Measurements from ENCODE around the gene TPO.
"Not testable (repeated sequence)": the region's sequence is repeated elsewhere in the genome, so short reads cannot be mapped to it uniquely, and the experiment has no call there.

Gene TPO

DNA sequence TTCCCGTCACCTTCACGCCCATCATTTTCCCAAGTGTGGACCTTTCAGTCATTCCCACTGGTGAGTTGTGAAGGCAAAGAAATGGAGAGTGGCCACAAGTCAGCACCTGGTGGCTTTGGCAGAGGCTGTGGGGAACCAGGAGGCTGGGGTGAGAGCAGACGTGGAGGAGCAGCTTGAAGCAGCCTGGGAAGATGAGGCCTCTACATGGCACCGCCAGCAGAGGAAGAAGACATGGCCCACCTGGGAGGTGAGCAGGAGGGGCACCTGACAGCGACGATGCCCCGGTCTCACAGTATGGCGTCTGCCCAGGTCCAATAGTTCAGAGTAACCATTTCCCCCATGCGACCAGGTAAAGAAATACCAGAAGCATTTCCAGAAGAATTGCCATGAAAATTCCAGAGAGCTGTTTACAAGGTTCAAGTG, 69.0 kb downstream of the TPO start:
- DNase-seq (ENCODE audit: extremely low read depth in 1 of 2, low read depth in 1 of 2): no peak

GRCh38 chr2:1482981-1483380, 69.7 kb downstream of the TPO start:
- no peak for DNase-seq (ENCODE audit: extremely low read depth in 1 of 2, low read depth in 1 of 2)

GRCh38 chr2:1483551-1483950, 70.3 kb downstream of the TPO start:
- no peak for DNase-seq (ENCODE audit: extremely low read depth in 1 of 2, low read depth in 1 of 2)

DNA sequence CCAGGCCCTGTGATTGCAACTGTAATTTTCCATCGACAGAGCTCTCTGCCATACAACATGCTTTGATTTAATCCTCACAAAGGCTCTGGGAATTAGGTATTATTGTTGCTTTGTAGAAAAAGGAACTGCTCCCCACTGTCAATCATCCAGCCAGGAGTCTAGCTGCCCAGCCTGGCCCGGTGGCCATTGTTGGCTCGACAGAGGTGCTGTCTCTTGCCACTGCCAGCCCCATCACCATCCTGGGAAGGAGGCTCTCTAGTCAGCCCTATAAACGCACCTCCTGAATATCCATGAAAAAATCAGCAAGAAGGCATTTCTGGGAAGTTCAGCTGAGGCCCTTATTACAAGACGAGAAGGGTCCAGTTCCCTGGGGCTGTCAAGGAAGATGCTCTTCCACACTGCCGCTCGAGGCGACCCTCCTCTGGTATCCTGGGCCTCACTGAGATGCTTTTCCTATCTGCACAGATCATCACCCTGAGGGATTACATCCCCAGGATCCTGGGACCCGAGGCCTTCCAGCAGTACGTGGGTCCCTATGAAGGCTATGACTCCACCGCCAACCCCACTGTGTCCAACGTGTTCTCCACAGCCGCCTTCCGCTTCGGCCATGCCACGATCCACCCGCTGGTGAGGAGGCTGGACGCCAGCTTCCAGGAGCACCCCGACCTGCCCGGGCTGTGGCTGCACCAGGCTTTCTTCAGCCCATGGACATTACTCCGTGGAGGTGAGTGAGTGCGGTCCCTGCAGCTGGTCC, 71.0 kb downstream of the TPO start:
- no peak for DNase-seq (ENCODE audit: extremely low read depth in 1 of 2, low read depth in 1 of 2)

GRCh38 chr2:1486670-1487069, 73.4 kb downstream of the TPO start:
- DNase-seq (ENCODE audit: extremely low read depth in 1 of 2, low read depth in 1 of 2): no peak

DNA sequence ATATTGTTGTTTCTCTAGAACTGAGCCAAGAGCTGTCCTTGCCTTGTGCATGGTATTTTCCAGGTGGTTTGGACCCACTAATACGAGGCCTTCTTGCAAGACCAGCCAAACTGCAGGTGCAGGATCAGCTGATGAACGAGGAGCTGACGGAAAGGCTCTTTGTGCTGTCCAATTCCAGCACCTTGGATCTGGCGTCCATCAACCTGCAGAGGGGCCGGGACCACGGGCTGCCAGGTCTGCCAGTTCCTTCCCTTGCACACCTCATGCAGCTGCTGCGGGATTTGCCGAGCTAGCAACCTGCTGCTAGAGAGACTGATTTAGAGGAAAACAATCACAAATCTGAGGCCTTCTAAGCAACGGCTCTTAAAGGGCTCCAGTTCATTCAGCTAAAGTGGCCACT, 74.5 kb downstream of the TPO start:
- DNase-seq (ENCODE audit: extremely low read depth in 1 of 2, low read depth in 1 of 2): no peak

DNA sequence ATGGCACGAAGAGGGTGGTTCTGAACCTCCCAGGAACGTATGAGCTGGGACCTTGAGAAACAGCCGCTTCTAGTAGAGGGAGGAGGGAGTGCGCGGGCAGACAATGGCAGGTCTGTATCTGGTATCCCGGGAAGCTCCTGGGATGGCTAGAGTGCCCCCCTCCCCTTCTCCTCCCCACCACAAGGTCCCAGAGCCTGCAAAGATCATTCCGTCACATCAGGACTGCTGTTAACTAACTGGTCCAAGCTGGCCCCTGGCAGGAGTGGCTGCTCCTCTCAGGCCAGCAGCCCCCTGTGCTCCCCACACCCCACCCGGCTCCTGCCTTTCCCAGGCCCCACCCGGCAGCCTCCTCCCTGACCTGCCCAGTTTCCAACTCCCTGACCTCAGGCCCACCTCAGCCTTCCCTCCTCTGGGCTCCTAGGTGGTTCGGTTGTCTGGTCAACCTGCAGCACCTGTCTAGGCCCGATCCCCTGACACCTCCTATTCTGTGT, 75.0 kb downstream of the TPO start:
- DNase-seq (ENCODE audit: extremely low read depth in 1 of 2, low read depth in 1 of 2): no peak

- no peak for DNase-seq (ENCODE audit: extremely low read depth in 1 of 2, low read depth in 1 of 2)
These were observed 75.6 kb downstream of the TPO start for GRCh38 chr2:1488851-1489250.

- no peak for DNase-seq (ENCODE audit: extremely low read depth in 1 of 2, low read depth in 1 of 2)
These were observed 76.2 kb downstream of the TPO start for GRCh38 chr2:1489486-1489885.

GRCh38 chr2:1490381-1490780, 77.1 kb downstream of the TPO start:
- DNase-seq (ENCODE audit: extremely low read depth in 1 of 2, low read depth in 1 of 2): not testable (repeated sequence)

DNA sequence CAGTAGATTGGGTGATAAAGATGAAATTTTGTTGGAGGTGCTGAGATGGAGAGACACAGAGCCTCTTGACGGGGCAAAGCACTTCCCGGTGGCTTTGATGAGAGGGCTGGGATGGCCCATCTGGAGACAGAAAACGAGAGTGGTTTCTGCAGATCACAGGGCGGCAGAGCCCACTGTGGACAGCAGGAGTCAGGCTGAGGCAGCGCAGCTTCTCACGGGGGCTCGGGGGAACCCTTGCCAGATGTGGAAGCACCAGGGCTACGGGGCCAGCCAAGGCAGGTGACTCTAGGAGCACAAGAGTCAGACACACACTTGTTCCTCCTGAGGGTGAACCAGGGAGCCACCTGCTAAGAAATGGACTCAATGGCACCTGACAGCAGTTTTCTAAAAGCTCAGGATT, 78.5 kb downstream of the TPO start:
- DNase-seq (ENCODE audit: extremely low read depth in 1 of 2, low read depth in 1 of 2): no peak

DNA sequence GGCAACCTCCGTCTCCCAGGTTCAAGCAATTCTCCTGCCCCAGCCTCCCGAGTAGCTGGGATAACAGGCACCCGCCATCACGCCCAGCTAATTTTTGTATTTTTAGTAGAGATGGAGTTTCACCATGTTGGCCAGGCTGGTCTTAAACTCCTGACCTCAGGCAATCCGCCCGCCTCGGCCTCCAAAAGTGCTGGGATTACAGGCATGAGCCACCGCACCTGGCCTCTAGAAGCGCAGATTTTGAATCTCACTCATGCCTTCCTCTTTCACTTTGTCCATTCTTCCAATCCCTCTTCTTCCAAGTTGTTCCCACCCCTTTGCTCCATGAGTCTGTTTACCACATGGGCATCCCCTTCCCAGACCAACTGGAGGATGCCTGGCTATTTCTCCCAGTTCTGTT, 79.0 kb downstream of the TPO start:
- not testable (repeated sequence) for DNase-seq (ENCODE audit: extremely low read depth in 1 of 2, low read depth in 1 of 2)

DNA sequence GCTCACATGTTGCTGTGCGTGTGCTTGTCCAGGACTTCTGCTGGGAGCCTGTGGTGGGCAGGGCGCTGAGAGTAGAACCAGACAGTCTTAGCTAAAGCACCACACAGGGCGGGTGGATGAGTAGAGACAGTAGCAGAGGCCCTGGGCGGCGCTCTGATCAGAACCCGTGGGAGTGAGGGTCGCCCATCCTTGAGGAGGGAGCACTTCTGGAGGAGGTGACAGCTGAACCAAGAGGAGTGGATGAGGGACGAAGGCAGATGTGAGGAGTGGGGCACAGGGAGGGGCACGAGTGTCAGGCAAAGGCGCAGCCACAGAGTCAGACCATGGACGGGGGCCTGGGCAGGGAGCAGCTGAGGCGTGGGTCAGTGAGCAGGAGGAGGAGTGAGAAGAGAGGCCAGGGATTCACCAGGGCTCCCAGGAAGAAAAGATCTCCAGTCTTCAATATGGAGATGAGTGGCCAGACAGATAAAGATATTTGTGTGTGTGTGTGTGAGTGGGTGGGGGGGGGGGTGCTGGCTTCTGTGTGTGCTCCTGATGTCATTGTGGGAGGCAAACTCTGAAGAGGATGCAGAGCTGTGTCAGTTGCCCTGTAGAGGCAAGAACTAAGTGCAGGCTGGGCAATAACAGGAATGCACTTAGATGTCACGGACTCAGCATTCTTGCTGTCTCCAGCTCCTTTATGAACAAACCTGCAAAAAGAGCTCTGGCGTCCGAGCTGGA, 79.6 kb downstream of the TPO start:
- no peak for DNase-seq (ENCODE audit: extremely low read depth in 1 of 2, low read depth in 1 of 2)

- DNase-seq (ENCODE audit: extremely low read depth in 1 of 2, low read depth in 1 of 2): no peak
These were observed 80.3 kb downstream of the TPO start for GRCh38 chr2:1493431-1494126.

GRCh38 chr2:1494257-1494656, 81.0 kb downstream of the TPO start:
- DNase-seq (ENCODE audit: extremely low read depth in 1 of 2, low read depth in 1 of 2): no peak

DNA sequence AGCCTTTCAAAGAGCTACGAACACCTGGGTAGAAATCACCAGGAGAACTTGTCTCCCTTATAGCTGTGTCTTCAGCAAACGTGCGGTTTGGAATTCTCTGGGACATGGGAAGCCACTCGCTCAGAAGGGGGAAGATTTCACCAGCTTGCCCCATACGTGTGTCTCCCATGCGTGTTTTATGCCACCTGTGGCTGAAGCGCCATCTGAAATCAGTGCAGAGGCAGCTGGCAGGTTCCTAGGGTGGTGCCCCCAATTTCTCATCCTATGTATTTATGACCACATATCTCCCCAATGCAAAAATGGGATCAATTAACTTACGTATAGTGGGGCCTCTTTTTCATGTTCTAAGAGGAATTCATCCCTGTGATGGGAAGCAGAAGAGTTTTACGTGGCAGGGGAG, 81.6 kb downstream of the TPO start:
- no peak for DNase-seq (ENCODE audit: extremely low read depth in 1 of 2, low read depth in 1 of 2)

DNA sequence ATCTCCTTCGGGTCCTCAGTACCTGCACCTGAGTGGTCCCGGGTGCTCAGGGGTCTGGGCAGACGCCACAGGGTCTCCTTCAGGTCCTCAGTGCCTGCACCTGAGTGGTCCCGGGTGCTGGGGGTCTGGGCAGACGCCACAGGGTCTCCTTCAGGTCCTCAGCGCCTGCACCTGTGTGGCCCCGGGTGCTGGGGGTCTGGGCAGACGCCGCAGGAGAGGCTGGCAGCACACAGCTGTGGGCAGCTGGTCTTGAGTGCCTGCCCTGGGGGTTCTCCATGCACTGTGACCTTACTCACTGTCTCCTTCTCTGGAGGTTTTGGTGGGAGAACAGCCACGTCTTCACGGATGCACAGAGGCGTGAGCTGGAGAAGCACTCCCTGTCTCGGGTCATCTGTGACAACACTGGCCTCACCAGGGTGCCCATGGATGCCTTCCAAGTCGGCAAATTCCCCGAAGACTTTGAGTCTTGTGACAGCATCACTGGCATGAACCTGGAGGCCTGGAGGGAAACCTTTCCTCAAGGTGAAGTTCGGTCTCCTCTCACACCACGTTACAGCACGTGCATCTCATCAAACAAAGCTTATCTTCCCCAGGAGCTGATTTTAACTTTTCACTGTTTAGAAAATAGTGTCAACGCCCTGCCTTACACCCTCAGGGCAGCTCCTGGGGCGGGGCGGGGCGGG, 82.6 kb downstream of the TPO start:
- DNase-seq (ENCODE audit: extremely low read depth in 1 of 2, low read depth in 1 of 2): no peak

DNA sequence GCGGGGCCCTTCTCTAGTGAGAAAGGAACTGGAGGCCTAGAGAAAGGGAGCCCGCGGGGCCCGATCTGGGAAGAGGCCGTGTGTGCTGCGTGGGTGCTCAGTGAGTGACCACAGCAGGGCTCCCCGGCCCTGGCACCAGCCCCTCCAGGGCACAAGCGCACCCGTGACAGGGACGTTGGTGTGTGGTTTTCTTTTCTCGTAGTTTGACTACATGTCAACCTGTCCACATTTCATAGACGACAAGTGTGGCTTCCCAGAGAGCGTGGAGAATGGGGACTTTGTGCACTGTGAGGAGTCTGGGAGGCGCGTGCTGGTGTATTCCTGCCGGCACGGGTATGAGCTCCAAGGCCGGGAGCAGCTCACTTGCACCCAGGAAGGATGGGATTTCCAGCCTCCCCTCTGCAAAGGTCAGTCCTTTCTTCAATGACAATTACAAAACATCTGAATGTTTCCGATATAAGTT, 83.1 kb downstream of the TPO start:
- DNase-seq (ENCODE audit: extremely low read depth in 1 of 2, low read depth in 1 of 2): no peak

GRCh38 chr2:1497122-1497611, 83.9 kb downstream of the TPO start:
- no peak for DNase-seq (ENCODE audit: extremely low read depth in 1 of 2, low read depth in 1 of 2)

DNA sequence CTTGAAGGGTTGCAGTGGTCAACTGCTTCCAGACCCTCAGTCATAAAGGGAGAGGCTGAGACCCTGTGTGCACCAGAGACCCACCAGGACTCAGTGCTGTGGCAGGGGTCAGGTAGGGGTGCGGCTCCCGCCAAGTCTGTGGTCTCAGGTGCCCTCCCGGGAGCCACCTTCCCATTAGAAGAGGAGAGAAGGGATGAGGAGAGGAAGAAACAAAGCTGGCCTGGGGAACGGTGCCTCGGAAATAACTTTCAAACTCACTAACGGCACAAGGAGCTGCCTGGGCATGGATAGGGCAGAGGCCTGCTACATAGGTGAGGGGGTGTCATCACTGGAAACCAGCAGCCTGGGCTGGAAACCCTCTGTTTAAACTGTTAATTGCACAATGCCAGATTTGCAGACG, 84.9 kb downstream of the TPO start:
- no peak for DNase-seq (ENCODE audit: extremely low read depth in 1 of 2, low read depth in 1 of 2)

Data from activated CD8-positive, alpha-beta memory T cell treated with anti-CD3 and anti-CD28 coated beads for 1 hour (primary cell).